KG1 (cell line): ENCODE results near the gene NAV1.
A peak's percentile ranks its signal among the peaks of the same experiment; 100 is the strongest.
"Not testable (repeated sequence)": the region's sequence is repeated elsewhere in the genome, so short reads cannot be mapped to it uniquely, and the experiment has no call there.

Experiments used
- DNase-seq: peaks from one replicate; lab custom pipeline; 2025; lab: John Stamatoyannopoulos, UW

NAV1 gene

DNA sequence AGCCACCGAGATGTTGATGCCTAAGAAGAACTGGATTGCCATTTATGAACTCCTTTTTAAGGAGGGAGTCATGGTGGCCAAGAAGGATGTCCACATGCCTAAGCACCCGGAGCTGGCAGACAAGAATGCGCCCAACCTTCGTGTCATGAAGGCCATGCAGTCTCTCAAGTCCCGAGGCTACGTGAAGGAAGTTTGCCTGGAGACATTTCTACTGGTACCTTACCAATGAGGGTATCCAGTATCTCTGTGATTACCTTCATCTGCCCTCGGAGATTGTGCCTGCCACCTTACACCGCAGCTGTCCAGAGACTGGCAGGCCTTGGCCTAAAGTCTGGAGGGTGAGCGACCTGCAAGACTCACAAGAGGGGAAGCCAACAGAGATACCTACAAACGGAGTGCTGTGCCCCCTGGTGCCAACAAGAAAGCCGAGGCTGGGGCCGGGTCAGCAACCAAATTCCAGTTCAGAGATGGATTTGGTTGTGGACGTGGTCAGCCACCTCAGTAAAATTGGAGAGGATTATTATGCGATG, 18.8 kb upstream of the NAV1 start:
- DNase-seq: not testable (repeated sequence)

- DNase-seq: no peak
These were observed 13.6 kb upstream of the NAV1 start for GRCh38 chr1:201525193-201525778.

DNA sequence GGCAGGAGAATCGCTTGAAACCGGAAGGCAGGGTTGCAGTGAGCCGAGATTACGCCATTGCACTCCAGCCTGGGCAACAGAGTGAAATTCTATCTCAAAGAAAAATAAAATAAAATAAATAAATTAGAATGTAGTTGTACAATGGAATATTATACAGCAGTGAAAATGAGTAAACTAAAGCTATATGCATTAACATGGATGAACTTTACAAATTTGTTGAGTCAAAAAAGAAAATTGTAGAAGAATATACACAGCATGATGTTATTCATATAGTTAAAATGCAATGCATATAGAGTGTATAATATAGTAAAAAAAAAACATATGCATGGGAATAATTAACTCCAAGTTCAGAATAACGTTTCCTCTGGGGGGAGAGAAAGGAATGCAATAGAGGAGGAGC, 11.0 kb upstream of the NAV1 start:
- DNase-seq: no peak

DNA sequence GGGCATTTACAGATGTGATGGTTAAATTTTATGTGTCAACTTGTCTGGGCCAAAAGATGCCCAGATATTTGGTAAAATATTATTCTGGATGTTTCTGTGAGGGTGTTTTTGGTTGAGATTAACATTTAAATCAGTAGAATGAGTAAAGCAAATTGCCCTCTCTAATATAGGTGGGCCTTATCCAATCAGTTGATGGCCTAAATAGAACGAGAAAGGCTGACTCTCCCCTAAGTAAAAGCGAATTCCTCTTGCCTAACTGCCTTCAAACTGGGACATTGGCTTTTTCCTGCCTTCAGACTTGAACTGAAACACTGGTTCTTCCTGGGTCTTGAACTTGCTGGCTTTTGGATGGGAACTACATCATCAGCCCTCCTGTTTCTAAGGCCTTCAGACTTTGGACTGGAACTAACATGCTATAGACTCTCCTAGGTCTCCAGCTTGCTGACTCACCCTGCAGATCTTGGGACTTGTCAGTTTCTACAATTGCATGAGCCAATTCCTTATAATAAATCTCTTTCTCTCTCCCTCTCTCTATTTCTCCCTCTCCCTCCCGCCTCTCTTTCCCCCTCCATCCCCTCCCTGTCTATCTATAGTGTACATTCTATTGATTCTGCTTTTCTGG, 10.2 kb upstream of the NAV1 start:
- DNase-seq: no peak

DNA sequence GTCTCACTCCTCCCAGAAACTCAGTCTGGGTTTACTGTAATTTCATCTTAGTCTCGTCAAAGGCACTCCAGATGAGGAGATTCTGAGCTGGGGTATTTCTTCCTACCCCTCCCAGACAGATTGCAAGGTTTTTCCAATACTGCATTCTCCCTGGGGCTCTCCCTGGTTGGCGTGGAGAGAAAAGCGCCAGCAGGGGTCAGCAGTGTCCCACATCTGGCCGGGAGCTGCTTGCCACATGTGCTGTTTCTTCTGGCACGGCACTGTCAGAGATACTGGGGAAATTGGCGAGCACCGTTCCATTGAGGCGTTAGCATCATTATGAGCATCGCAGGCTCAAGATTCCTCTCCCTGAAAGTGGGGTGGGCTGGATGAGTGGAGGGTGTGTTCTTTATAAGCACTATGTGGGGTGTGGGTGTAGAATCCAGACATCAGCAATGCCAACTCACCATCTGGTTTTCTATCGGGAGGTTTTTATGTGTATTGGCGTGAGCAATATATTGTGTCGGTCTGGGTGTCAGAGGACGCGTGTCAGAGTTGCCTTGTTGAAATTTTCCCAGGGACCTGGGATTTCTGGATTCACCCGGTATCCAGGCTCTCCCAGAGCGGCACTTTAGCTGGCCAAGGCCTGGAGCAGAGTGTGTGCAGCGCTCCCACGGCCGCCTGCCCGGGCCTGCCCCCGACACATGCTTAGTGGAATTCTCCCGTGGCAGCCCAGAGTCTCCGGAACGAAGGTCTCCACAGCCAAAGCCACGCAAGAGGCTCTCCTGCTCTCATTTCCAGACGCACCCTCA, 8.0 kb upstream of the NAV1 start:
- peak; percentile 43 for DNase-seq

- DNase-seq: no peak
These were observed 7.1 kb upstream of the NAV1 start for GRCh38 chr1:201531551-201532425.

DNA sequence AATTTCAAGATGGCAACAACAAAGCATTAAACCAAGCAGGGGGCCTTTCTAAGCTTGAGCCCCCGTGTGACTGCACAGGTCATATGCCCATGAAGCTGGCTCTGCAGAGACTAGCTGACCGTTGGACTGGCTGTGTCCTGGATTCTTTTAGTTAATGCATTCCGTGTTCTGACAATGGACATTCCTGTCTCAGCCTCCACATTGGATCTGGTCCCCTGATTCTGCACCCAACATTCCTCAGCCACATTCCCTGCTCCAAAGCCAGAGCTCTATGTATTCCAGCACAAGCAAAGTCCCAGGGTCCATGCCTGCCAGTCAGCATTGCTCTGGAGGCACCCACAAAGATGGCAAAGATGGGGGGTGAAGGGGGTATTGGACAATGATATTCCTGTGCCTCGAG, 5.1 kb upstream of the NAV1 start:
- DNase-seq: no peak

DNA sequence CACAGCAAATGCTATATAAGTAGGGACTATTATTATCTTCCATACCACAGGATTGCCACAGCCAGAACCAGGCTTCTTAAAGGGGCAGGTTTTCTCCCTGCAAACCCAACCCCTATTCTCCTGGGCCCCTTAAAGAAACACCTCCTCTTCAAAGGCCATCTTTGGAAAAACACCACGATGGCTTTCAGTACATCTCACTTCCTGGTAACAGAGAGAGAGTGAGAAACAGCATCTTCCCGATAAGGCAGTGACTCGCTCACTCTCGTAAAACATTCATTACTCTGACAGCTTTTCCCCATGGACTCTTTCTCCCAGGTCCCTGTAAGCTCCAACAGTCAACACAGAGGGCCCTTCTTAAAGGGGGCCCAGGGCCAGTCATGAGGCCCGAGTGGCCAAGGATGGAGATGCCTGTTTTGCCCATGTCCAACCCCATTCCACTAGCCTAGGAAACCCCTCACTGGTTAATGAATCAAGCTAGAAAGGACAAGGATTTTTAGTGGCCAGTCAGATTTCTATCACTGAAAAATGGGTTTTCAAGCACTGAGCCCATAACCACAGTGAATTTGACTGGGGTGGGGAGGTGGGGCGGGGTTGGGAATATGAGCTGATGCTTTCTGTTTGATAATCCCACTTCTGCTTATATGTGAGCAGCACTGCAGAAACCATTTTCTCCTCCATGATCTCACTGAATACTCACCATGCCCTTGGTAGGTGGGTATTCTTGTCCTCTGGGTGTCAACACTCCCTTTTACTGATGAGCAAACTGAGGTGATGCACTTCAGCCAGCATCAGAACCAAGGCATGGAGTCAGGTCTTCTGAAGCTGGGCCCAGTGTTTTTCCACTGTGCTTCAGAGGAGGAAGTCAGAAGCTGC, 3.6 kb upstream of the NAV1 start:
- DNase-seq: no peak

GRCh38 chr1:201535919-201536245, 3.0 kb upstream of the NAV1 start:
- no peak for DNase-seq

DNA sequence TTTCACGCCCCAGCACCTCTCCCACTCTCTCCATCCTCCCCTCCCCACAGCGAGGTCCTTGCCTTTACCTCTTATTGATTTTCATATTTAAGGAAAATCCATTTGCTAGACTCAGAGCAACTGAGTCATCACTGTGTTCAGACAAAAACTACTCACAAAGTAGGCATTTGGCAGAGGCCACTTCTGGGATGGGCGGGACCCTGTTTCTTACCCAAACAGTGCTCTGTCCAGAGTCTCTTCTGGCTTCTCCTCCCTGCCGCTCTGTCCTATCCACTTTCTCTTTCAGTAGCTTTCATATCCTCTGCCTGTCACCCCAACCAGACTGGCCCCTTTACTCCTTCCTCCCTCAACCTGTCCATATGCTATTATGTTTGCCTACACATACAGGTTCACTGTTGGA, 2.4 kb upstream of the NAV1 start:
- DNase-seq: no peak

DNA sequence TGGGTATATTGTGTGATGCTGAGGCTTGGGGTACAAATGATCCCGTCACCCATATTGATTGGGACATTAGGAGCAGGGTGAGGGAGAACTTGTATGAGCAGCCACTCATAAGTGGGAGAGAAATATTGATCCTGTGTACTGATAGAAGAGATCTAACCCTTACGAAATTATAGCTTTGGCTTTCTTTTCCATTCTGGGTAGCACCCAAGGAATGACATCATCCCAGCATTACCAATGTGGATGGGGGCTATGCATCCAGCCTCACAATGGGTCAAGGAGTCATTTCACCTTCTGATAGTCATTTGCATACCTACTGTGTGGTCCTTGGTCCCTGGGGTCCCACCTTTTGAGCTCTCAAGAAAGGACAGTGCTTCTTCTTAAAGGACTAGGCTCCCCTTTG, 1.9 kb upstream of the NAV1 start:
- DNase-seq: no peak

- DNase-seq: no peak
These were observed 1.5 kb upstream of the NAV1 start for GRCh38 chr1:201537467-201537866.

- DNase-seq: no peak
These were observed 876 bp upstream of the NAV1 start for GRCh38 chr1:201537891-201538611.

DNA sequence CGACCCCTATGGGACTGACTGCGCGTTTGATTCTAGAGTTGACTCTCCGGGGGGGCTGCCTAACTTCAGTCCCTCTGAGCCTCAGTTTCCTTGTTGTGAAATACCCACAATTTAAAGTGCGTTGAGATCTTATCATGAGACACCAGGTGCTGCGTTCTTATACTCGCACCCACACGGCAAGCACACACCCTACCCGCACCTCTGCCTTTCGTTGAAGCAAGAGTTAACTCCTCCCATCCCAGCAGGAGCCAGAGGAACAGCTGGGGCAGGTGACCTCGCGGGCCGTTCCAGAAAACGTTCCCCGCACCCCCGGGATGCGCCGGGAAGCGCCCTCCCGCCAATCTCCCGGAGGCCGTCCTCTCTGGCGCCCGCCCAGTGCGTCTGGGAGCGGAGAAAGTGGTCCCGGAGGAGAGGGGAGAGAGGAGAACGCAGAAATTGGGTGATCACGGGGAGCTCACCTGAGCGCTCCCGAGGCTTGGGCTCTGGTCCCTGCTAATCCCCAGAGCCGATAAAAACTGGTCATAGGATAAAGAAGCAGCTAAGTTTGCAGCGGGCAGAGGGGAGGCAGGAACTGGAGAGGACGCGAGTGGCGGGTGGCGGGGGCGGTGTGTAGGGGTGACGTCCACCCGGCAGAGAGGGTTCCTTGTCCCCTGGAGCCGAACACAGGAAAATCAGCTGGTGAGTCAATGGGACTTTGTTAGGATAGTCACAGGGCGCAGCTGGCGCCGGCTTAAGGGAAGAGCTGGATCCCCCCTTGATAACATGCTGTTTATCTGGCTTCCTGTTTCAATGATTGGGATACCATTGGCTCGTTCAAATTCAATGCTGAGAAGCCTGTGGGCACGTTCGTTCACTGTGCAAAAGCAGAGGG, 869 bp downstream of the NAV1 start:
- DNase-seq: no peak

DNA sequence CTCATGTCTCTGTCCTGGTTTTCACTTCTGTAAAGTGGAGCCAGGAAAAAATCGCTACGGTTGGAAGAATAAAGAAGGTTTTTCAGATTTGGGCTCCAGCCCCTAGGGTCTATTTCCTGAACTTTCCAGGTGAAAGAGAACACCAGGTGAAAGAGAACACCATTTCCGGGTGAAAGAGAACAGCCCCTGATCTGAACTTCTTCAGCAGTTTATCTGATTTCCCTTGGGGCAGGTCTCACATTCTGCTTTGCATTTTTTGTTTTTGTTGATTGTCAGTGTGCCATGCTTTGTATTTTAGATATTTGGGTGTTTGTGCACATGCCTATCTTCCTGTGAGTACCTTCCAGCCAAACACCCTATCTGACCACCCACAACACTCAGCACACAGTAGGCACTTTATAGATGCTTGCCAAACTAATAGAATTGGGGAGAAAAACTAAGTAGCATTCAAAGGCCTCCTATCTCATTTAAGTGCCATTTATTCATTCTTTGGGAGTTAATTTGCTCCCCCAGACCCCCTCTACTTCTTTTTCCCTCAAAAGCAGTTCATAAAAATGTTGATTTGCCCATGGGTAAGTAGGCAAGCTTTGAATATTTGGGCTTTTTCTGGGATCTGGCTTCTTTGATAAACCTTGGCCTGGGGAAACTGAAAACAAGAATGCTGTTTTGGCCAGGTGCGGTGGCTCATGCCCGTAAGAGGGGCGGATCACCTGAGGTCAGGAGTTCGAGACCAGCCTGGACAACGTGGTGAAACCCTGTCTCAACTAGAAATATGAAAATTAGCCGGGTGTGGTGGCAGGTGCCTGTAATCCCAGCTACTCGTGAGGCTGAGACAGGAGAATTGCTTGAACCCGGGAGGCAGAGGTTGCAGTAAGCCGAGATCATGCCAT, 2.2 kb downstream of the NAV1 start:
- no peak for DNase-seq

- no peak for DNase-seq
These were observed 3.5 kb downstream of the NAV1 start for GRCh38 chr1:201542309-201543035.

DNA sequence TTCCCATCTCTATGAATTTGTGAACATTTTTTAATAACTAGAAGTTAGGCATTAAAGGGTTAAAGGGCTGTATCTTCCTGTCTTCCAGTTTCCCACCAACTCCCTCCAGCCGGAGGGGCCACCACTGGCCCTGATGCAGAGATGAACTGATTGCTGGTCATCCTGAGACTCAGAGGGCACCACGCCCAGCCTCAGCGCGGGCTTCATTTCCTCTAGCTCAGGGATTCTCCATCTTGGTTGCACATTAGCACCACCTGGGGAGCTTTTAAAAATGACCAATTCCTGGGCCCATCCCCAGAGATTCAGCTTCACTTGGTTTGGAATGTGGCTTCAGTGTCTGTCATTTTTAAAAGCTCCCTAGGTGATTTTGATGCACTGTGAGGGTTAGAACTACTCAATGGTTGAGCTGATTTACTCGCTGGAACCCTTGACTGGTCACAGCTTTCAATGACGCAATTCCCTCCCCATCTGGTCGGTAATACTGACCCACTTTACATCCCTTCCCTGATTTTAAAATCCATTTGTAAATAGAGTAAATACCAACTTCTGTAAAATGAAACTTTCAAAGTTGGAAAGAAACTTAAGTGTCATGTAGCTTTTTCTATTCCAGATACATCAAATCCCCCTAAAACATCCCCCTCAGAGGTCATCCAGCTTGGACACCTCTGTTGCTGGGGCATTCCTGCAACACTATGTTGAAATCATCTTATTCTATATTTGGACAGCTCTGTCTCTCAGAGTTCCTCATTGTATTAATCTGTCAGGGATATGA, 5.1 kb downstream of the NAV1 start:
- DNase-seq: no peak
